ENCODE data around the gene KIDINS220. TPM values are rescaled to one million over a fixed set of nuclear protein-coding genes. Genes with fewer than 3 reads are reported as not detected.

Gene KIDINS220
- total and polyA plus RNA-seq, 9 of the 15 experiments (the other 6 are each of a cell fraction or from before 2014, with no cell fraction given), result 15.2 to 48.0 (median 34.4) TPM

- TF ChIP-seq RREB1 (CRISPR knock-in tag; IDR thresholded peaks at IDR 0.05) (no peak), PKNOX1 (IDR thresholded peaks at IDR 0.05) (peak; percentile 47; the same call in 1 of the 2 replicates), ATF2 (CRISPR knock-in tag; IDR thresholded peaks at IDR 0.05) (no peak), CBFA2T2 (conservative IDR thresholded peaks at IDR 0.05) (peak; percentile 52), ETS2 (tag; IDR thresholded peaks at IDR 0.05; ENCODE audit: borderline replicate concordance, poor library complexity, severe bottlenecking) (no peak), POLR2B (IDR thresholded peaks at IDR 0.05; ENCODE audit: low read depth, partially characterized antibody) (peak; percentile 76), ZNF232 (CRISPR knock-in tag; IDR thresholded peaks at IDR 0.05) (no peak), TAF9B (IDR thresholded peaks at IDR 0.05; ENCODE audit: partially characterized antibody) (peak; percentile 68), MAZ (CRISPR knock-in tag; conservative IDR thresholded peaks at IDR 0.05 in 1 of 2, IDR thresholded peaks at IDR 0.05 in 1 of 2) (peak; percentile 25 to 58; a peak in 2 of 4 replicates), ZBTB7A (IDR thresholded peaks at IDR 0.05; ENCODE audit: borderline replicate concordance, control insufficient read depth, low read depth, low read length) (peak; percentile 68; the same call in 1 of the 2 replicates), SIN3B (IDR thresholded peaks at IDR 0.05; ENCODE audit: low read depth) (peak; percentile 85), CHD1 (IDR thresholded peaks at IDR 0.05; ENCODE audit: low read length) (peak; percentile 37), RBM22 (IDR thresholded peaks at IDR 0.05; ENCODE audit: low read depth, low read length, poor library complexity, severe bottlenecking) (peak; percentile 22), ZBTB1 (CRISPR knock-in tag; IDR thresholded peaks at IDR 0.05; ENCODE audit: borderline replicate concordance, low read depth) (no peak), JUND (IDR thresholded peaks at IDR 0.05; ENCODE audit: borderline replicate concordance, low read depth, low read length) (no peak), JUND (tag; IDR thresholded peaks at IDR 0.05; ENCODE audit: borderline replicate concordance, low read depth, low read length) (no peak), BHLHE40 (IDR thresholded peaks at IDR 0.05; ENCODE audit: low read length) (peak; percentile 93)
Measured at GRCh38 chr2:8836971-8837794, at the start of gene KIDINS220 (continued).

Measured in K562 (cell line).